GM12878 (cell line): Measurements from ENCODE around the gene KRT81. TPM values are rescaled to one million over a fixed set of nuclear protein-coding genes. Genes with fewer than 3 reads are reported as not detected.

Experiments
- ATAC-seq: fragments of 200-7000 bp; cut with Tn5 transposase; 3 replicates; pipeline ENCODE4 v1.9.1; 2020; ENCODE audit warnings: mild to moderate bottlenecking, moderate library complexity
- BruUV-seq: library from RNA; stranded (reverse); fragments of 400-500 nt; replicated peaks from 2 replicates; lab custom pipeline; 2021; lab: Mats Ljungman, UMichigan
- CTCF ChIA-PET: fragments of 300-600 bp; sonication (Branson Sonifier 250); formaldehyde crosslinking; extraction: SDS; loops from one replicate; lab custom pipeline; 2021; ENCODE audit warnings: inconsistent platforms; lab: Yijun Ruan, JAX
- POLR2A ChIA-PET: fragments of 350-600 bp; formaldehyde crosslinking; extraction: SDS; loops from one replicate; lab custom pipeline; 2021; ENCODE audit warnings: inconsistent platforms; lab: Charles Lee
- RAD21 ChIA-PET: fragments of 300-600 bp; sonication (Branson Sonifier 250); formaldehyde crosslinking; loops from one replicate; lab custom pipeline; 2023; ENCODE audit warnings: antibody characterized with exemption; ENCODE audit not compliant: unreplicated experiment; lab: Charles Lee
- SMC1A ChIA-PET: fragments of 300-600 bp; sonication (Branson Sonifier 250); formaldehyde crosslinking; loops from one replicate; lab custom pipeline; 2023; ENCODE audit not compliant: unreplicated experiment, uncharacterized antibody; lab: Charles Lee
- DNase-seq: peaks from one replicate; pipeline ENCODE4 v3.0.0-alpha.2; 2011; ENCODE audit warnings: low read depth, low spot score
- FAIRE-seq: peaks from 3 replicates; lab custom pipeline; 2011; peaks lifted over from hg19 to GRCh38; lab: Jason Lieb, UNC
- H2AFZ ChIP-seq: 2 replicates; pipeline ENCODE4 v1.6.0; 2011; ENCODE audit warnings: low read depth, low read length, control low read depth; ENCODE audit not compliant: control insufficient read depth
- H3K27ac ChIP-seq: 2 replicates; pipeline ENCODE4 v1.5.1; 2011; ENCODE audit warnings: control low read depth; ENCODE audit not compliant: control insufficient read depth, insufficient read depth
- H3K27me3 ChIP-seq, 2 experiments: replicated peaks in 1 of 2; 2 replicates each; pipeline versions ENCODE4 v1.6.0 to v1.6.1; 2011; ENCODE audit warnings: low read length in 1 of 2; ENCODE audit not compliant: control insufficient read depth in 2 of 2, insufficient read depth in 2 of 2
- H3K36me3 ChIP-seq, 2 experiments: 2 replicates each; pipeline ENCODE4 v1.5.1; 2011; ENCODE audit warnings: low read length in 1 of 2; ENCODE audit not compliant: control insufficient read depth in 2 of 2, insufficient read depth in 2 of 2
- H3K4me1 ChIP-seq: 2 replicates; pipeline ENCODE4 v1.6.1; 2011; ENCODE audit warnings: mild to moderate bottlenecking, low read length, moderate library complexity, mixed read lengths; ENCODE audit not compliant: control insufficient read depth, insufficient read depth
- H3K4me2 ChIP-seq: 2 replicates; pipeline ENCODE4 v1.6.0; 2011; ENCODE audit warnings: control low read depth; ENCODE audit not compliant: control insufficient read depth, insufficient read depth
- H3K4me3 ChIP-seq: fragments of 200-600 bp; sonication (generic); 2 replicates; pipeline ENCODE4 v1.5.1; 2016
- H3K79me2 ChIP-seq: 2 replicates; pipeline ENCODE4 v1.6.0; 2011; ENCODE audit warnings: low read length; ENCODE audit not compliant: control insufficient read depth, insufficient read depth
- H3K9ac ChIP-seq: 2 replicates; pipeline ENCODE4 v1.8.0; 2011; ENCODE audit warnings: low read length, control low read depth, mixed read lengths; ENCODE audit not compliant: control insufficient read depth, insufficient read depth
- H3K9me3 ChIP-seq: replicated peaks from 3 replicates; pipeline ENCODE4 v1.5.1; 2011; ENCODE audit warnings: mild to moderate bottlenecking, low read length; ENCODE audit not compliant: control insufficient read depth, insufficient read depth
- H4K20me1 ChIP-seq: 2 replicates; pipeline ENCODE4 v1.6.0; 2011; ENCODE audit not compliant: control insufficient read depth, insufficient read depth
- CEBPB ChIP-seq, 2 experiments: fragments of 150-350 bp in 1 of 2; IDR thresholded peaks; 2 replicates each; pipeline ENCODE4 v1.6.1; 2012 to 2014; ENCODE audit warnings: low read depth in 2 of 2, low read length in 2 of 2, borderline replicate concordance in 1 of 2, inconsistent platforms in 1 of 2
- CHD1 ChIP-seq: IDR thresholded peaks from 2 replicates; pipeline ENCODE4 v1.6.1; 2012; ENCODE audit warnings: low read depth, low read length, improper control_type of control experiment
- GATAD2B ChIP-seq: fragments of 450-650 bp; conservative IDR thresholded peaks from 2 replicates; pipeline ENCODE4 v1.6.1; 2017; ENCODE audit warnings: low read depth, mild to moderate bottlenecking, moderate library complexity
- HDAC2 ChIP-seq: fragments of 200-600 bp; sonication (generic); IDR thresholded peaks from 2 replicates; pipeline ENCODE4 v1.6.1; 2017
- IKZF2 ChIP-seq, 2 experiments: fragments of 450-650 bp; IDR thresholded peaks; 2 replicates each; pipeline ENCODE4 v1.6.1; 2017; ENCODE audit warnings: mild to moderate bottlenecking in 2 of 2, moderate library complexity in 2 of 2
- PAX8 ChIP-seq: fragments of 450-650 bp; IDR thresholded peaks from 2 replicates; pipeline ENCODE4 v1.6.1; 2017; ENCODE audit warnings: mild to moderate bottlenecking, moderate library complexity
- RELA ChIP-seq: fragments of 450-650 bp; IDR thresholded peaks from 2 replicates; pipeline ENCODE4 v1.8.0; 2014; ENCODE audit warnings: borderline replicate concordance; ENCODE audit not compliant: partially characterized antibody
- RFX5 ChIP-seq: IDR thresholded peaks from 2 replicates; pipeline ENCODE4 v1.6.1; 2011; ENCODE audit warnings: low read depth, low read length, improper control_type of control experiment
- RUNX3 ChIP-seq: IDR thresholded peaks from 2 replicates; pipeline ENCODE4 v1.6.1; 2012; ENCODE audit warnings: low read length, inconsistent platforms
- SMAD1 ChIP-seq: fragments of 450-650 bp; IDR thresholded peaks from 2 replicates; pipeline ENCODE4 v1.6.1; 2018; ENCODE audit warnings: mild to moderate bottlenecking, low read depth; ENCODE audit not compliant: partially characterized antibody
- SMAD5 ChIP-seq: IDR thresholded peaks from 2 replicates; pipeline ENCODE4 v1.6.1; 2016; ENCODE audit warnings: antibody characterized with exemption, low read depth
- STAT1 ChIP-seq: fragments of 450-650 bp; conservative IDR thresholded peaks from 2 replicates; pipeline ENCODE4 v1.6.1; 2014; ENCODE audit warnings: antibody characterized with exemption, mild to moderate bottlenecking
- SUPT20H ChIP-seq: IDR thresholded peaks from 2 replicates; pipeline ENCODE4 v1.6.1; 2011; ENCODE audit warnings: low read depth, mild to moderate bottlenecking, low read length, moderate library complexity, borderline replicate concordance; ENCODE audit not compliant: control insufficient read depth
- TCF7 ChIP-seq: IDR thresholded peaks from 2 replicates; pipeline ENCODE4 v1.6.1; 2014; ENCODE audit warnings: antibody characterized with exemption, borderline replicate concordance
- YY1 ChIP-seq: IDR thresholded peaks from 2 replicates; pipeline ENCODE4 v1.6.1; 2011; ENCODE audit warnings: low read depth, mild to moderate bottlenecking, low read length
- ZNF24 ChIP-seq: fragments of 450-650 bp; IDR thresholded peaks from 2 replicates; pipeline ENCODE4 v1.6.1; 2017; ENCODE audit warnings: antibody characterized with exemption, mild to moderate bottlenecking
- ZNF274 ChIP-seq: IDR thresholded peaks from one replicate; pipeline ENCODE4 v1.8.0; 2011; ENCODE audit not compliant: insufficient read length, insufficient read depth
- ZZZ3 ChIP-seq: IDR thresholded peaks from 2 replicates; pipeline ENCODE4 v1.6.1; 2011; ENCODE audit warnings: low read depth; ENCODE audit not compliant: control insufficient read depth, insufficient read length
- WGBS: methylation state at CpG from one replicate; pipeline ENCODE4 v1.1.6; 2016; ENCODE audit warnings: low lambda C conversion rate; ENCODE audit not compliant: insufficient replicate concordance, insufficient coverage; ENCODE audit errors: missing lambda C conversion rate; 5-methylcytosine and 5-hydroxymethylcytosine counted together
- in situ Hi-C: fragments of 300-500 bp; cut with MboI; formaldehyde crosslinking; loops from 9 replicates; pipeline ENCODE4 v1.14.3; 2018; ENCODE audit warnings: mixed read lengths
- intact Hi-C: fragments of 100-400 bp; cut with micrococcal nuclease; formaldehyde crosslinking; loops from one replicate; pipeline ENCODE4 v1.14.2; 2022; ENCODE audit not compliant: unreplicated experiment
- polyA plus RNA-seq, 11 experiments: library from polyadenylated mRNA; depleted of rRNA in 4 of 11; unstranded in 6 of 11; stranded (reverse) in 5 of 11; fragments of >200 nt; fragmentation: Nextera tagmentation in 4 of 11; fragmentation: Illumina TruSeq in 1 of 11; extraction: Ambion mirVana in 4 of 11; extraction: Trizol in 1 of 11; gene quantifications; 1 replicate in 1 of 11; 2 replicates in 10 of 11; pipeline versions ENCODE4 v1.2.1 to v1.2.3, GENCODE V29; 2011 to 2016; ENCODE audit warnings: inconsistent platforms in 2 of 11, missing spikeins in 2 of 11, low read depth in 1 of 11
- total RNA-seq, 4 experiments: library from RNA; depleted of rRNA in 3 of 4; stranded (reverse); fragments of >200 nt in 3 of 4; fragmentation: Illumina TruSeq in 1 of 4; extraction: Trizol in 1 of 4; gene quantifications; 2 replicates each; pipeline versions ENCODE4 v1.2.1 to v1.2.3, GENCODE V29; 2013 to 2021
- TF ChIP-seq, protein P1 (sequence below): fragments of 450-650 bp; IDR thresholded peaks from 2 replicates; pipeline ENCODE4 v1.6.1; 2014; ENCODE audit warnings: mild to moderate bottlenecking
- TF ChIP-seq, protein P2 (sequence below): fragments of 450-650 bp; IDR thresholded peaks from 2 replicates; pipeline ENCODE4 v1.6.1; 2017; ENCODE audit warnings: antibody characterized with exemption, mild to moderate bottlenecking, moderate library complexity
- TF ChIP-seq, protein P3 (sequence below): IDR thresholded peaks from 2 replicates; pipeline ENCODE4 v1.6.1; 2012; ENCODE audit warnings: low read length, inconsistent platforms

Gene KRT81
- total and polyA plus RNA-seq, 10 of the 15 experiments (the other 5 are each of a cell fraction or from before 2014, with no cell fraction given): 0.05 to 0.15 TPM; not detected in 8

DNA sequence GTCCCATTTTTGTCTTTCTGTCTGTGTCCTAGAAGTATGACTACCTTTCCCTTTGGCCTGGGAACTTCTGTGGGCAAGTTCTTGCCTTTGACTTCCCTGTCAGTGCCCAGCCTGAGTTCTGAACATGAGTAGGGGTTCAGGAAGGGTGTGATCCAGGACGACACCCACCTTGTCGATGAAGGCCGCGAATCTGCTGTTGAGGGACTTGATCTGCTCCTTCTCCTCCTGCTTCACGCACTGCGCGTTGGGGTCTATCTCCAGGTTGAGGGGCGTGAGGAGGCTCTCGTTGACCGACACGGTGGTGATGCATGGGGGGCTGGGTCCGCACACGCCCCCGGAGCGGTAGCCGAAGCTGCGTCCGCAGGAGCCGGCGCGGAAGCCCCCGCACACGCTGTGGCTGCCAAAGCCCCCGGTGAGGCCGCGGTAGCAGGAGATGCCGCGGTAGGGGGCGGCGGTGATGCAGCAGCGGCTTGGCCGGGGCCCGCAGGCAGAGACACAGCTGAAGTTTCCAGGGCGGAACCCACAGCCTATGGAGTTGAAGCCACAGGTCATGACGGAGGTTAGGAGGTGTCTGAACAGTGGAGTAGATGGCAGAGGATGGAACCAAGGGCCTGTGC is 29.6 kb upstream of the KRT81 start, which contains the start of gene KRT83 (continued):
- no peak for TF ChIP-seq PAX8
- no peak for TF ChIP-seq TCF7
- TF ChIP-seq ZZZ3: no peak
- TF ChIP-seq, protein P1, sequence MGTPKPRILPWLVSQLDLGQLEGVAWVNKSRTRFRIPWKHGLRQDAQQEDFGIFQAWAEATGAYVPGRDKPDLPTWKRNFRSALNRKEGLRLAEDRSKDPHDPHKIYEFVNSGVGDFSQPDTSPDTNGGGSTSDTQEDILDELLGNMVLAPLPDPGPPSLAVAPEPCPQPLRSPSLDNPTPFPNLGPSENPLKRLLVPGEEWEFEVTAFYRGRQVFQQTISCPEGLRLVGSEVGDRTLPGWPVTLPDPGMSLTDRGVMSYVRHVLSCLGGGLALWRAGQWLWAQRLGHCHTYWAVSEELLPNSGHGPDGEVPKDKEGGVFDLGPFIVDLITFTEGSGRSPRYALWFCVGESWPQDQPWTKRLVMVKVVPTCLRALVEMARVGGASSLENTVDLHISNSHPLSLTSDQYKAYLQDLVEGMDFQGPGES: no peak
- no peak for TF ChIP-seq SUPT20H

DNA sequence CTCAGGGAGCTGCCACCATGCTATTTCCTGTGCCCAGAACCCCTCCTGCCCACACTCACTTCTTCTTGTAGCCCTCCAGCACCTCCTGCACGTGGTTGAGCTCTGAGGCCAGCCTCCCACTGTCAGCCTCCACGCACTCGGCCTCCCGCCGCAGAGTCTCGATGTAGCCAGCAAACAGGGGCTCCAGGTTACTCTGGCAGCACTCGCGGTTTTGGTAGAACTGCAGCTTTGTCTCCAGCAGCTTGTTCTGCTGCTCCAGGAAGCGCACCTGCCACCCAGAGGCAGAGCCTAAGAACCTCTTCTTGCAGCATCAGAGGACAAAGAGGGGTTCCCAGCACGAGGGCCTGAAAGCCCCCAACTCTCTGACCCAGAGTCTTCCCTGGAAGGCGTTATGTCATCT is 27.8 kb upstream of the KRT81 start:
- Histone ChIP-seq H3K9me3 (no peaks in the 10 kb centered on the region), H4K20me1 (no peaks in the 10 kb centered on the region), H3K79me2 (no peaks in the 10 kb centered on the region), H3K9ac (no peak overlapping the region), H3K4me2 (no peak overlapping the region), H3K4me1 (no peaks in the 10 kb centered on the region), H3K27me3 (peaks cover 5 to 8% of the 10 kb centered on the region in 2 experiments), H3K4me3 (no peak overlapping the region), H2AFZ (no peak overlapping the region), H3K27ac (no peak overlapping the region), H3K36me3 (no peaks in the 10 kb centered on the region)
- 28% methylated on average over 11 of the region's 11 CpGs for WGBS
- ChIA-PET RAD21 (no interaction called here), POLR2A (no interaction called here), SMC1A (no interaction called here), CTCF (interaction anchor here (0.9 to 1.4 kb wide), 4 partner anchors 9 to 153 kb away, joined by 3 to 10 read pairs (median 4); no protein-coding TSS in a partner anchor)
- intact Hi-C loops (no loop called here), in situ Hi-C loops (no loop called here)
- no TSS peak for BruUV-seq
- no peak for FAIRE-seq
- no peak for ATAC-seq
- no peak for DNase-seq
- TF ChIP-seq GATAD2B (no peak), ZNF24 (no peak), SMAD5 (no peak), YY1 (no peak), IKZF2 (IDR thresholded peaks at IDR 0.05) (no peak), CHD1 (no peak), RELA (no peak), RFX5 (no peak), CEBPB (IDR thresholded peaks at IDR 0.05; ENCODE audit: borderline replicate concordance in 1 of 2, low read depth in 2 of 2, low read length in 2 of 2) (no peak), RUNX3 (no peak), ZNF274 (no peak), SMAD1 (no peak), STAT1 (no peak), HDAC2 (no peak)
- TF ChIP-seq, protein P2, sequence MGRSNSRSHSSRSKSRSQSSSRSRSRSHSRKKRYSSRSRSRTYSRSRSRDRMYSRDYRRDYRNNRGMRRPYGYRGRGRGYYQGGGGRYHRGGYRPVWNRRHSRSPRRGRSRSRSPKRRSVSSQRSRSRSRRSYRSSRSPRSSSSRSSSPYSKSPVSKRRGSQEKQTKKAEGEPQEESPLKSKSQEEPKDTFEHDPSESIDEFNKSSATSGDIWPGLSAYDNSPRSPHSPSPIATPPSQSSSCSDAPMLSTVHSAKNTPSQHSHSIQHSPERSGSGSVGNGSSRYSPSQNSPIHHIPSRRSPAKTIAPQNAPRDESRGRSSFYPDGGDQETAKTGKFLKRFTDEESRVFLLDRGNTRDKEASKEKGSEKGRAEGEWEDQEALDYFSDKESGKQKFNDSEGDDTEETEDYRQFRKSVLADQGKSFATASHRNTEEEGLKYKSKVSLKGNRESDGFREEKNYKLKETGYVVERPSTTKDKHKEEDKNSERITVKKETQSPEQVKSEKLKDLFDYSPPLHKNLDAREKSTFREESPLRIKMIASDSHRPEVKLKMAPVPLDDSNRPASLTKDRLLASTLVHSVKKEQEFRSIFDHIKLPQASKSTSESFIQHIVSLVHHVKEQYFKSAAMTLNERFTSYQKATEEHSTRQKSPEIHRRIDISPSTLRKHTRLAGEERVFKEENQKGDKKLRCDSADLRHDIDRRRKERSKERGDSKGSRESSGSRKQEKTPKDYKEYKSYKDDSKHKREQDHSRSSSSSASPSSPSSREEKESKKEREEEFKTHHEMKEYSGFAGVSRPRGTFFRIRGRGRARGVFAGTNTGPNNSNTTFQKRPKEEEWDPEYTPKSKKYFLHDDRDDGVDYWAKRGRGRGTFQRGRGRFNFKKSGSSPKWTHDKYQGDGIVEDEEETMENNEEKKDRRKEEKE: no peak
- TF ChIP-seq, protein P3, sequence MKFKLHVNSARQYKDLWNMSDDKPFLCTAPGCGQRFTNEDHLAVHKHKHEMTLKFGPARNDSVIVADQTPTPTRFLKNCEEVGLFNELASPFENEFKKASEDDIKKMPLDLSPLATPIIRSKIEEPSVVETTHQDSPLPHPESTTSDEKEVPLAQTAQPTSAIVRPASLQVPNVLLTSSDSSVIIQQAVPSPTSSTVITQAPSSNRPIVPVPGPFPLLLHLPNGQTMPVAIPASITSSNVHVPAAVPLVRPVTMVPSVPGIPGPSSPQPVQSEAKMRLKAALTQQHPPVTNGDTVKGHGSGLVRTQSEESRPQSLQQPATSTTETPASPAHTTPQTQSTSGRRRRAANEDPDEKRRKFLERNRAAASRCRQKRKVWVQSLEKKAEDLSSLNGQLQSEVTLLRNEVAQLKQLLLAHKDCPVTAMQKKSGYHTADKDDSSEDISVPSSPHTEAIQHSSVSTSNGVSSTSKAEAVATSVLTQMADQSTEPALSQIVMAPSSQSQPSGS: no peak
